Testis (tissue), 2 donors: ENCODE data around the gene OR2S2.

Experiments used
- POLR2A ChIP-seq: fragments of 450-650 bp; IDR thresholded peaks from one replicate; pipeline ENCODE4 v1.6.1; 2017; ENCODE audit warnings: antibody characterized with exemption, mild to moderate bottlenecking, moderate library complexity
- TF ChIP-seq, protein P1 (sequence below), 3 experiments: fragments of 450-650 bp in 2 of 3; fragments of 200-600 bp in 1 of 3; sonication (generic) in 1 of 3; IDR thresholded peaks; one replicate each; pipeline ENCODE4 v1.5.1; 2016 to 2019; ENCODE audit warnings: antibody characterized with exemption in 3 of 3, mild to moderate bottlenecking in 2 of 3, moderate library complexity in 1 of 3

DNA sequence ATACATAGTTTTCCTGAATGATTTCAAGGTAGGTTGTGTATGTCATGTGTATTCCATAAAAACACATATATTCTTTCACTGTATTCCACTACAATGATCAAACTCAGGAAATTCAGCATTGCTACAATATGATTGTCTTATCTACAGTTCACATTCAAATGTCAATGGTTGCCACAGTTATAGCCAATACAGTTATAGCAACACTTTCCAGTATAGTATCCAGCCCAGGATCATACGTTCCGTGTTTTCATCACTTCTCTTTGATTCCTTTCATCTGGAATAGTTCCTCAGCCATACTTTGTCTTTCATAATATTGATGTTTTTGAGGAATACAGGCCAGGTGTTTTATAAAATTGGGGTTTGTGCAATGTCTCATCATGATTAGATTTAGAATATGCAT lies 9.5 kb downstream of the OR2S2 start:
- TF ChIP-seq, protein P1, sequence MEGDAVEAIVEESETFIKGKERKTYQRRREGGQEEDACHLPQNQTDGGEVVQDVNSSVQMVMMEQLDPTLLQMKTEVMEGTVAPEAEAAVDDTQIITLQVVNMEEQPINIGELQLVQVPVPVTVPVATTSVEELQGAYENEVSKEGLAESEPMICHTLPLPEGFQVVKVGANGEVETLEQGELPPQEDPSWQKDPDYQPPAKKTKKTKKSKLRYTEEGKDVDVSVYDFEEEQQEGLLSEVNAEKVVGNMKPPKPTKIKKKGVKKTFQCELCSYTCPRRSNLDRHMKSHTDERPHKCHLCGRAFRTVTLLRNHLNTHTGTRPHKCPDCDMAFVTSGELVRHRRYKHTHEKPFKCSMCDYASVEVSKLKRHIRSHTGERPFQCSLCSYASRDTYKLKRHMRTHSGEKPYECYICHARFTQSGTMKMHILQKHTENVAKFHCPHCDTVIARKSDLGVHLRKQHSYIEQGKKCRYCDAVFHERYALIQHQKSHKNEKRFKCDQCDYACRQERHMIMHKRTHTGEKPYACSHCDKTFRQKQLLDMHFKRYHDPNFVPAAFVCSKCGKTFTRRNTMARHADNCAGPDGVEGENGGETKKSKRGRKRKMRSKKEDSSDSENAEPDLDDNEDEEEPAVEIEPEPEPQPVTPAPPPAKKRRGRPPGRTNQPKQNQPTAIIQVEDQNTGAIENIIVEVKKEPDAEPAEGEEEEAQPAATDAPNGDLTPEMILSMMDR (IDR thresholded peaks at IDR 0.05): no peak
- no peak for TF ChIP-seq POLR2A
